Measurements from ENCODE around the gene KLHDC4.

- TF ChIP-seq CTCF (IDR thresholded peaks at IDR 0.05; ENCODE audit: borderline replicate concordance, extremely low read depth, low read length, poor library complexity, severe bottlenecking): no peak
- no peak for TF ChIP-seq EZH2 (IDR thresholded peaks at IDR 0.05; ENCODE audit: borderline replicate concordance, low read depth, low read length, severe bottlenecking)
Observed at GRCh38 chr16:87741700-87742415, 23.9 kb downstream of the KLHDC4 start.

All from DND-41 (cell line).